ENCODE results near the gene CDK6. TPM values are rescaled to one million over a fixed set of nuclear protein-coding genes. Genes with fewer than 3 reads are reported as not detected.
"Not testable (repeated sequence)": the region's sequence is repeated elsewhere in the genome, so short reads cannot be mapped to it uniquely, and the experiment has no call there.

The CDK6 gene
- total RNA-seq, 1 experiment from 2014 or later = 41.4 TPM

DNA sequence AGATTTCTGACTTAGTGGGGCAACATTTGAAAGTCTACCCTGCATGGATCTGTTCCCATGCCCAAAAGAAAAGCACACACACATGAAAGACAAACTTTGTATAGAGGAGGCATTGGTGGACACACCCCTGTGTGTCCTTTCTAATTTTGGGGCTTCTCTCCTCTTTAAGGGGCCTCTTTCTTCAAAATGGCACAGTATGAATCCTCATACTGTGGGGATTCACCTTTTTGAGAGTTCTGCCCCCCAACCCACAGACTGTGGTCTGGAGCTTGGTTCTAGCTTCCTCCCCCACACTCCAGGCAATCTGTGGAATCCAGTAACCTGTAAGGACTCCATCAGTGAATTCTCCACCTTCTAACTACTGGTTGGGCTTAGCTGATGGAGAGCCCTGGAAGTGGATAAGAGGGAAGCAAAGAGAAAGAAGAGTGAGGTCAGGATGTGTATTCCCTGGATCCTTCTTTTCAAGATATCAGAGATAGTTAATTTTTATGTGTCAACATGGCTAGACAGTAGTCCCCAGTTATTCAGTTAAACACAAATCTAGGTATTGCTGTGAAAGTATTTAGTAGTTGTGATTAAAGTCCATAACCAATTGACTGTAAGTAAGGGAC is 32.4 kb upstream of the CDK6 start:
- TF ChIP-seq POLR2A (IDR thresholded peaks at IDR 0.05; ENCODE audit: borderline replicate concordance, extremely low read depth, insufficient read depth, insufficient read length) (no peak), ZNF274 (IDR thresholded peaks at IDR 0.05; ENCODE audit: low read depth, low read length) (peak; percentile 66)
- Histone ChIP-seq H3K4me1 (ENCODE audit: control insufficient read depth in 1 of 2, insufficient read depth in 2 of 2, low read length in 2 of 2) (peaks cover 0 to 12% of the 10 kb centered on the region in 2 experiments; a peak in 1 of 4 replicates), H3K79me2 (ENCODE audit: insufficient read depth, low read length) (no peaks in the 10 kb centered on the region), H3K4me2 (ENCODE audit: low read length) (no peak overlapping the region), H3K9ac (ENCODE audit: low read length) (no peak overlapping the region), H3K9me2 (ENCODE audit: insufficient read depth) (no peaks in the 10 kb centered on the region; the same call in 1 of the 2 replicates), H3K4me3 (replicated peaks in 1 of 2; ENCODE audit: low read depth in 1 of 2, low read length in 2 of 2) (no peak overlapping the region), H3K27ac (ENCODE audit: low read depth, low read length) (no peak overlapping the region), H3K27me3 (ENCODE audit: insufficient read depth, low read length) (no peaks in the 10 kb centered on the region), H2AFZ (ENCODE audit: low read depth, low read length, poor library complexity, severe bottlenecking) (no peak overlapping the region), H3K9me3 (ENCODE audit: control insufficient read depth in 1 of 2, insufficient read depth in 1 of 2, low read depth in 1 of 2, low read length in 2 of 2) (peaks cover 0 to 6% of the 10 kb centered on the region in 2 experiments; a peak in 1 of 4 replicates), H3K36me3 (ENCODE audit: control insufficient read depth in 1 of 2, insufficient read depth in 2 of 2, low read length in 2 of 2) (no peaks in the 10 kb centered on the region), H4K20me1 (ENCODE audit: insufficient read depth) (no peaks in the 10 kb centered on the region)
- DNase-seq (ENCODE audit: low read depth, low spot score) (no peak), ATAC-seq (no peak)
- intact Hi-C loops (cut with micrococcal nuclease) = no loop called here
- POLR2A ChIA-PET = no interaction called here
- no TSS peak for BruUV-seq (replicated peaks)
- RAD21 ChIA-PET (ENCODE audit: low non-redundant PET in 1 of 2, low total read pairs in 2 of 2, uncharacterized antibody in 2 of 2, unreplicated experiment in 2 of 2) = no interaction called here
- CTCF ChIA-PET = no interaction called here

- intact Hi-C loops (cut with micrococcal nuclease); H3K27me3 ChIP-seq (ENCODE audit: insufficient read depth, low read length); H3K9me3 ChIP-seq (ENCODE audit: control insufficient read depth in 1 of 2, insufficient read depth in 1 of 2, low read depth in 1 of 2, low read length in 2 of 2); H3K4me2 ChIP-seq (ENCODE audit: low read length); H3K36me3 ChIP-seq (ENCODE audit: control insufficient read depth in 1 of 2, insufficient read depth in 2 of 2, low read length in 2 of 2); H3K9ac ChIP-seq (ENCODE audit: low read length); POLR2A ChIA-PET; H3K27ac ChIP-seq (ENCODE audit: low read depth, low read length); BruUV-seq (replicated peaks); H3K4me3 ChIP-seq (replicated peaks in 1 of 2; ENCODE audit: low read depth in 1 of 2, low read length in 2 of 2); H3K4me1 ChIP-seq (ENCODE audit: control insufficient read depth in 1 of 2, insufficient read depth in 2 of 2, low read length in 2 of 2); H3K9me2 ChIP-seq (ENCODE audit: insufficient read depth); H3K79me2 ChIP-seq (ENCODE audit: insufficient read depth, low read length); H4K20me1 ChIP-seq (ENCODE audit: insufficient read depth); RAD21 ChIA-PET (ENCODE audit: low non-redundant PET in 1 of 2, low total read pairs in 2 of 2, uncharacterized antibody in 2 of 2, unreplicated experiment in 2 of 2): not testable (repeated sequence)
- CTCF ChIA-PET = interaction anchor here (0.7 kb wide), 1 partner anchor 1713 kb away, joined by 3 read pairs; no protein-coding TSS in a partner anchor
- peak overlapping the region; percentile 83 for H2AFZ ChIP-seq (ENCODE audit: low read depth, low read length, poor library complexity, severe bottlenecking)
- ATAC-seq (peak; percentile 86), DNase-seq (ENCODE audit: low read depth, low spot score) (peak; percentile 44)
- TF ChIP-seq CBX3 (IDR thresholded peaks at IDR 0.05; ENCODE audit: low read depth) (peak; percentile 66), SRF (IDR thresholded peaks at IDR 0.05; ENCODE audit: low read depth) (peak; percentile 51; the same call in 1 of the 2 replicates), MAX (IDR thresholded peaks at IDR 0.05) (0 out of 2 replicates have a peak, but pooled peaks have one; percentile 32), CTCF (IDR thresholded peaks at IDR 0.05 in 2 of 3, conservative IDR thresholded peaks at IDR 0.05 in 1 of 3; ENCODE audit: borderline replicate concordance in 1 of 3, insufficient read depth in 1 of 3, low read depth in 2 of 3, low read length in 2 of 3) (peak; percentile 33 to 43 (median 36); a peak in 4 of 6 replicates), RAD21 (IDR thresholded peaks at IDR 0.05; ENCODE audit: low read depth) (peak; percentile 49), EGR1 (IDR thresholded peaks at IDR 0.05; ENCODE audit: low read depth) (0 out of 2 replicates have a peak, but pooled peaks have one; percentile 19)
These were observed 27.8 kb upstream of the CDK6 start for GRCh38 chr7:92864169-92864568.

Measured in HCT116 (cell line).